ENCODE results near the gene FILIP1. TPM values are rescaled to one million over a fixed set of nuclear protein-coding genes. Genes with fewer than 3 reads are reported as not detected.

FILIP1 gene
- total RNA-seq, 1 donor from 2014 or later: 0.69 TPM

- H3K4me3 Mint-ChIP-seq (ENCODE audit: unreplicated experiment): no peak overlapping the region
- TF ChIP-seq, protein P1, sequence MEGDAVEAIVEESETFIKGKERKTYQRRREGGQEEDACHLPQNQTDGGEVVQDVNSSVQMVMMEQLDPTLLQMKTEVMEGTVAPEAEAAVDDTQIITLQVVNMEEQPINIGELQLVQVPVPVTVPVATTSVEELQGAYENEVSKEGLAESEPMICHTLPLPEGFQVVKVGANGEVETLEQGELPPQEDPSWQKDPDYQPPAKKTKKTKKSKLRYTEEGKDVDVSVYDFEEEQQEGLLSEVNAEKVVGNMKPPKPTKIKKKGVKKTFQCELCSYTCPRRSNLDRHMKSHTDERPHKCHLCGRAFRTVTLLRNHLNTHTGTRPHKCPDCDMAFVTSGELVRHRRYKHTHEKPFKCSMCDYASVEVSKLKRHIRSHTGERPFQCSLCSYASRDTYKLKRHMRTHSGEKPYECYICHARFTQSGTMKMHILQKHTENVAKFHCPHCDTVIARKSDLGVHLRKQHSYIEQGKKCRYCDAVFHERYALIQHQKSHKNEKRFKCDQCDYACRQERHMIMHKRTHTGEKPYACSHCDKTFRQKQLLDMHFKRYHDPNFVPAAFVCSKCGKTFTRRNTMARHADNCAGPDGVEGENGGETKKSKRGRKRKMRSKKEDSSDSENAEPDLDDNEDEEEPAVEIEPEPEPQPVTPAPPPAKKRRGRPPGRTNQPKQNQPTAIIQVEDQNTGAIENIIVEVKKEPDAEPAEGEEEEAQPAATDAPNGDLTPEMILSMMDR (IDR thresholded peaks at IDR 0.05; ENCODE audit: partially characterized antibody, unreplicated experiment): no peak
- no peaks in the 10 kb centered on the region for H3K36me3 Mint-ChIP-seq (ENCODE audit: unreplicated experiment)
- no peaks in the 10 kb centered on the region for H3K4me1 Mint-ChIP-seq (ENCODE audit: low read depth, unreplicated experiment)
- no peak for DNase-seq
- H3K27ac Mint-ChIP-seq (ENCODE audit: unreplicated experiment): no peak overlapping the region
- no peaks in the 10 kb centered on the region for H3K27me3 Mint-ChIP-seq (ENCODE audit: unreplicated experiment)
- peaks cover 2% of the 10 kb centered on the region for H3K9me3 Mint-ChIP-seq (ENCODE audit: unreplicated experiment)
These were observed 23.2 kb upstream of the FILIP1 start for GRCh38 chr6:75516757-75517156.

GRCh38 chr6:75512591-75512990, 19.0 kb upstream of the FILIP1 start:
- TF ChIP-seq, protein P1 (IDR thresholded peaks at IDR 0.05; ENCODE audit: partially characterized antibody, unreplicated experiment): no peak

DNA sequence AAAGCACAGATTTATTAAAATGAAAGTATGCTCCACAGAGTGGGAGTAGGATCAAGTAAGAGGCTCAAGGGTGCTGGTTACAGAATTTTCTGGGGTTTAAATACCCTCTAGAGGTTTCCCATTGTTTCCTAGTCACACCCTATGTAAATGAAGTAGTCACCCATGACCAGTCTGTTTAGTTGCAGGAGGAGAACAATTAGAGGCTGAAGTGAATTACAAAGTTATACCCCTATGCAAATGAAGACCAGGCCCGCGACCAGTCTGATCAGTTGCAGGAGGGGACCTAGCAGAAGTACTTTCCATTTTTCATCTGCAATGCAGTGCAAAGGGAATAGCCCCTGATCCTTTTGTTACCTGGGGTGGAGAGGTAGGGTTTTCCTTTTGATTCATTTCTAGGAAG, 11.8 kb upstream of the FILIP1 start:
- no peaks in the 10 kb centered on the region for H3K9me3 Mint-ChIP-seq (ENCODE audit: unreplicated experiment)
- no peaks in the 10 kb centered on the region for H3K36me3 Mint-ChIP-seq (ENCODE audit: unreplicated experiment)
- no peak overlapping the region for H3K4me3 Mint-ChIP-seq (ENCODE audit: unreplicated experiment)
- H3K4me1 Mint-ChIP-seq (ENCODE audit: low read depth, unreplicated experiment): no peaks in the 10 kb centered on the region
- H3K27me3 Mint-ChIP-seq (ENCODE audit: unreplicated experiment): peaks cover 1% of the 10 kb centered on the region
- no peak for DNase-seq
- TF ChIP-seq, protein P1 (IDR thresholded peaks at IDR 0.05; ENCODE audit: partially characterized antibody, unreplicated experiment): no peak
- no peak overlapping the region for H3K27ac Mint-ChIP-seq (ENCODE audit: unreplicated experiment)

More at GRCh38 chr6:75512591-75512990, 19.0 kb upstream of the FILIP1 start:
- Mint-ChIP-seq H3K4me1 (ENCODE audit: low read depth, unreplicated experiment) (no peaks in the 10 kb centered on the region), H3K27me3 (ENCODE audit: unreplicated experiment) (no peaks in the 10 kb centered on the region), H3K36me3 (ENCODE audit: unreplicated experiment) (no peaks in the 10 kb centered on the region), H3K27ac (ENCODE audit: unreplicated experiment) (no peak overlapping the region), H3K9me3 (ENCODE audit: unreplicated experiment) (no peaks in the 10 kb centered on the region), H3K4me3 (ENCODE audit: unreplicated experiment) (no peak overlapping the region)
- no peak for DNase-seq

GRCh38 chr6:75504465-75505222, 11.0 kb upstream of the FILIP1 start:
- Mint-ChIP-seq H3K4me3 (ENCODE audit: unreplicated experiment) (no peak overlapping the region), H3K4me1 (ENCODE audit: low read depth, unreplicated experiment) (no peaks in the 10 kb centered on the region), H3K36me3 (ENCODE audit: unreplicated experiment) (no peaks in the 10 kb centered on the region), H3K9me3 (ENCODE audit: unreplicated experiment) (no peaks in the 10 kb centered on the region), H3K27ac (ENCODE audit: unreplicated experiment) (no peak overlapping the region), H3K27me3 (ENCODE audit: unreplicated experiment) (peaks cover 1% of the 10 kb centered on the region)
- TF ChIP-seq, protein P1 (IDR thresholded peaks at IDR 0.05; ENCODE audit: partially characterized antibody, unreplicated experiment): no peak
- DNase-seq: no peak

GRCh38 chr6:75503291-75503690, 9.7 kb upstream of the FILIP1 start:
- no peak for DNase-seq
- H3K9me3 Mint-ChIP-seq (ENCODE audit: unreplicated experiment): no peaks in the 10 kb centered on the region
- TF ChIP-seq, protein P1 (IDR thresholded peaks at IDR 0.05; ENCODE audit: partially characterized antibody, unreplicated experiment): no peak
- H3K27ac Mint-ChIP-seq (ENCODE audit: unreplicated experiment): no peak overlapping the region
- H3K4me3 Mint-ChIP-seq (ENCODE audit: unreplicated experiment): no peak overlapping the region
- H3K36me3 Mint-ChIP-seq (ENCODE audit: unreplicated experiment): no peaks in the 10 kb centered on the region
- peaks cover 1% of the 10 kb centered on the region for H3K27me3 Mint-ChIP-seq (ENCODE audit: unreplicated experiment)
- H3K4me1 Mint-ChIP-seq (ENCODE audit: low read depth, unreplicated experiment): no peaks in the 10 kb centered on the region

Measured in glutamatergic neuron (in vitro differentiated cells).